Left ventricle myocardium inferior (tissue), 1 donor: ENCODE data around the gene ARHGAP1. TPM values are rescaled to one million over a fixed set of nuclear protein-coding genes. Genes with fewer than 3 reads are reported as not detected.
"Not testable (repeated sequence)": the region's sequence is repeated elsewhere in the genome, so short reads cannot be mapped to it uniquely, and the experiment has no call there.

ENCODE experiments used
- DNase-seq: peaks from one replicate; pipeline ENCODE4 v3.0.0-alpha.2; 2020
- H3K27ac ChIP-seq: fragments of 200-600 bp; replicated peaks from 2 replicates; pipeline ENCODE4 v1.8.0; 2021
- H3K27me3 ChIP-seq: fragments of 200-600 bp; 2 replicates; pipeline ENCODE4 v1.8.0; 2021; ENCODE audit warnings: low read depth
- H3K36me3 ChIP-seq: fragments of 200-600 bp; 2 replicates; pipeline ENCODE4 v1.8.0; 2021
- H3K4me1 ChIP-seq: fragments of 200-600 bp; 2 replicates; pipeline ENCODE4 v1.8.0; 2021
- H3K4me3 ChIP-seq: fragments of 200-600 bp; 2 replicates; pipeline ENCODE4 v1.8.0; 2021; ENCODE audit warnings: mild to moderate bottlenecking, moderate library complexity
- H3K9me3 ChIP-seq: fragments of 200-600 bp; replicated peaks from 2 replicates; pipeline ENCODE4 v1.8.0; 2021
- intact Hi-C: fragments of 100-400 bp; cut with micrococcal nuclease; formaldehyde crosslinking; loops from one replicate; pipeline ENCODE4 v1.11.0; 2022
- total RNA-seq: library from RNA; stranded (reverse); fragmentation: NEBNext Ultra II Directional; extraction: Animal tissue kit (Norgen Biotek cat#: 25700); gene quantifications from one replicate; pipeline ENCODE4 v1.2.1, GENCODE V29; 2021
- TF ChIP-seq, protein P1 (sequence below): fragments of 200-600 bp; IDR thresholded peaks from 2 replicates; pipeline ENCODE4 v1.8.0; 2021; ENCODE audit warnings: antibody characterized with exemption, mild to moderate bottlenecking, borderline replicate concordance
- donor health status: DM: no; HTN: yes; CAD: no; lungs with severe emphysema.

Gene ARHGAP1
- total RNA-seq, 1 donor from 2014 or later: 101 TPM

DNA sequence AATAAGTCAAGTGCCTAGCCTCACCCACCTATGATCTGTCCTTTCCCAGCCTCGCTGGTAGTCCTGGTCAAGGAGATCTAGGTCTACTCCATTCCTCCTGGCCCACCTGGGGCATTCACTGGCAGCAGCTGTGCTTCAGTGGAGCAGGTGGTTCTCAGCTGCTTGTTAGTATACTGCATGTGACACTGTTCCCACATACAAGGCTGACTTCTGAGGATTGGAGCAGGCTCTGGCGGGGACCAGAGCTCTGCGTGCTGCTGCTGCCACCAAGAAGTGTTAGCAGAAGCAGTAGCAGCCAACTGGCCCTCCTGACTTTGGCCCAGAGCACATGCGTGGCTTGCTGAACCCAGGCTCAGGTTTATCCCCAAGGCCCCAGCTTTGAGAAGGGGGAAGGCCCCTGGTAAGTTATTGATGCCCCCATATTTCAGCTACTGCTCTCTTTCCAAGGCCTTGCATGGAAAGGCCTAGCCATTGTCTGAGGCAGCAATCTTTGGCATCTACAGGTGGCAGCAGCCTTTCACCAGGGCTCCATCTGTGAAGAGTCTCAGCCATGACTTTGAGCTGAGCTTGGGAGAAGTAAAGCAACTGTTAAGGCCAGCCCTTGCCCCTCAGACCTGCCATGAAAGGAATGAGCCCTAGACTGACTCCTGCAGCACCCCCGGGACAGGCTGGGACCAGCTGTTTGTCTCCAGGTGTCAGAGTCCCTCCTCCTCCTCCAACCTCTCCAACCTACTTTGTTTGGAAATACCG, 26.5 kb downstream of the ARHGAP1 start:
- Histone ChIP-seq H3K27ac (peak overlapping the region; percentile 88), H3K4me3 (no peak overlapping the region), H3K27me3 (no peaks in the 10 kb centered on the region), H3K4me1 (peaks cover 84% of the 10 kb centered on the region), H3K9me3 (no peaks in the 10 kb centered on the region), H3K36me3 (peaks cover 80% of the 10 kb centered on the region)
- DNase-seq: no peak
- intact Hi-C loops: no loop called here
- TF ChIP-seq, protein P1, sequence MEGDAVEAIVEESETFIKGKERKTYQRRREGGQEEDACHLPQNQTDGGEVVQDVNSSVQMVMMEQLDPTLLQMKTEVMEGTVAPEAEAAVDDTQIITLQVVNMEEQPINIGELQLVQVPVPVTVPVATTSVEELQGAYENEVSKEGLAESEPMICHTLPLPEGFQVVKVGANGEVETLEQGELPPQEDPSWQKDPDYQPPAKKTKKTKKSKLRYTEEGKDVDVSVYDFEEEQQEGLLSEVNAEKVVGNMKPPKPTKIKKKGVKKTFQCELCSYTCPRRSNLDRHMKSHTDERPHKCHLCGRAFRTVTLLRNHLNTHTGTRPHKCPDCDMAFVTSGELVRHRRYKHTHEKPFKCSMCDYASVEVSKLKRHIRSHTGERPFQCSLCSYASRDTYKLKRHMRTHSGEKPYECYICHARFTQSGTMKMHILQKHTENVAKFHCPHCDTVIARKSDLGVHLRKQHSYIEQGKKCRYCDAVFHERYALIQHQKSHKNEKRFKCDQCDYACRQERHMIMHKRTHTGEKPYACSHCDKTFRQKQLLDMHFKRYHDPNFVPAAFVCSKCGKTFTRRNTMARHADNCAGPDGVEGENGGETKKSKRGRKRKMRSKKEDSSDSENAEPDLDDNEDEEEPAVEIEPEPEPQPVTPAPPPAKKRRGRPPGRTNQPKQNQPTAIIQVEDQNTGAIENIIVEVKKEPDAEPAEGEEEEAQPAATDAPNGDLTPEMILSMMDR: no peak

DNA sequence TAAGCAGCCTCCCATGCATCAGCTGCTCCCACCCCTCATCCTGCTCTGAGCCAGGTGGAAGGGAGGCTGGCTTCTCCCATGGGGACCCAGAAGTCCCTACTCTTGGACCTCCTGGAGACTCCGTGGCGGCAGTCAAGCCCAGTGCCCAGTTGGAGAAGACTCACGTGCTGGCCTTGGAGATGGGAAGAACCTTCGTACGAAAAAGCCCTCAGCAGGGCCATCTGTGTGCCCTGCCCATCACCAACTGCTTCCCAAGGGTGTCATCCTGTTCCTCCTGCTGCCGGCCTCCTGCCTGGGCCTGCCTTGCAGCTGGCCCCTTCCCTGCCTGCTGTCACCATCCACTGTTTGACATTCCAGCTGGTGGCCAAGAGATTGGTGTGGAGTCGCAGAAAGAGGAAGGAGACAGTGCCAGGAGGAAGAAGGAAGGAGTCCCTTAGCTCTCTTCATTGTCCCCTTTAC, 28.0 kb downstream of the ARHGAP1 start:
- Histone ChIP-seq H3K4me1 (peaks cover 82% of the 10 kb centered on the region), H3K36me3 (peaks cover 81% of the 10 kb centered on the region), H3K27ac (peak overlapping the region; percentile 88)

DNA sequence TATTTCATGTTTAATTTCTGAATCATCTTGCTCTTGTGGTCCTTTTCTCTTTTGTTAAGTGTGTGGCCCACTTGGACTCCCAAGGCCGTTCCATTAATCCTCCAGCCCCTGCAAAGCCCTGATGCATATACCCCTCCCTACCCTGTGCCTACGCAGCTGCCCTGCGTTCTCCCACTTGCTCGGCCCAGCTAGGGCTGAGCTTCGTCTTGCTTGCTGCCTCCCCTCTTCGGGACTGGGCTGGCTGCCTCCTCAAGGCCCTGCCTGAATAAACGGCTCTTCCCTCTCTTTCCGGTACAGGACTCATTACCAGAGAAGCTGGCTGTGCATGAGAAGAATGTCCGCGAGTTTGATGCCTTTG, 28.5 kb downstream of the ARHGAP1 start:
- TF ChIP-seq, protein P1: no peak
- Histone ChIP-seq H3K4me1 (peaks cover 82% of the 10 kb centered on the region), H3K27me3 (no peaks in the 10 kb centered on the region), H3K27ac (peak overlapping the region; percentile 88), H3K4me3 (no peak overlapping the region), H3K36me3 (peaks cover 76% of the 10 kb centered on the region), H3K9me3 (no peaks in the 10 kb centered on the region)
- intact Hi-C loops: no loop called here
- DNase-seq: no peak

More for the DNA sequence above, 28.0 kb downstream of the ARHGAP1 start:
- no peaks in the 10 kb centered on the region for H3K27me3 ChIP-seq
- no peaks in the 10 kb centered on the region for H3K9me3 ChIP-seq
- intact Hi-C loops: no loop called here
- H3K4me3 ChIP-seq: no peak overlapping the region
- peak; percentile 12 for DNase-seq
- TF ChIP-seq, protein P1: no peak

DNA sequence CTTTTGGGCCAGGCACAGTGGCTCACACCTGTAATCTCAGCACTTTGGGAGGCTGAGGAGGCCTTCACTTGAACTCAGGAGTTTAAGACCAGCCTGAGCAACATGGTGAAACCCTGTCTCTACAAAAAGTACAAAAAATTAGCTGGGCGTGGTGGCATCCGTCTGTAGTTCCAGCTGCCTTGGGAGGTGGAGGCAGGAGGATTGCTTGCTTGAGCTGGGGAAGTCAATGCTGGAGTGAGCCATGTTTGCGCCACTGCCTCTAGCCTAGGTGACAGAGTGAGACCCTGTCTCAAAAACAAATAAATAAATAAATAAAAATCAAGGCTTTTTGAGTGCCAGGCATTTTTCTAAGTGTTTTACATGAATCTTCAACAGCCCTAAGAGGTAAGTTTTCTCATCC, 29.9 kb downstream of the ARHGAP1 start:
- not testable (repeated sequence) for DNase-seq

DNA sequence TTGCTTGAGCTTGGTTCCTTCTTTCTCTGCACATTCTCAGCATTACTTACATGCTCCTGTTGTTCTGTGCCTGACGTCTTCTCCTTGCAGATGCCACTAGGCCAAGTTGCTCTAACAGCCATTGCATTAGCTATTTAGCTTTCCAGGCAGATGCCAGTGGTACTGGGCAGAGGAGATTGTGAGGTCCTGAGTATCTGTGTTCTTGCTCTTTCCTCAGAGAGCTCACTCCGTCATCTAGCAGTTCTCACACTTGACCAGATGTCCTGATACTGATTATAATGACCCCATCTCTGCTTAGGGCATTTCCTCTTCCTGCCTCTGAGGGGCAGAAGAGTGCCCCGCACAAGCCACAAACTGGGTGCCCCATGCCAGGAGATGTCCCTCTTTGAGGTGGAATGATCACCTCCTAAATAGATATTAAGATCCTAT, 30.7 kb downstream of the ARHGAP1 start:
- no peak overlapping the region for H3K4me3 ChIP-seq
- peaks cover 81% of the 10 kb centered on the region for H3K4me1 ChIP-seq
- peaks cover 83% of the 10 kb centered on the region for H3K36me3 ChIP-seq
- no peaks in the 10 kb centered on the region for H3K27me3 ChIP-seq
- intact Hi-C loops: no loop called here
- DNase-seq: no peak
- peak overlapping the region; percentile 88 for H3K27ac ChIP-seq
- no peaks in the 10 kb centered on the region for H3K9me3 ChIP-seq
- TF ChIP-seq, protein P1: peak; percentile 48

More for the DNA sequence above, 29.9 kb downstream of the ARHGAP1 start:
- H3K27me3 ChIP-seq, intact Hi-C loops, H3K9me3 ChIP-seq, H3K4me3 ChIP-seq: not testable (repeated sequence)
- Histone ChIP-seq H3K27ac (peak overlapping the region; percentile 88), H3K4me1 (peaks cover 81% of the 10 kb centered on the region), H3K36me3 (peaks cover 75% of the 10 kb centered on the region)

DNA sequence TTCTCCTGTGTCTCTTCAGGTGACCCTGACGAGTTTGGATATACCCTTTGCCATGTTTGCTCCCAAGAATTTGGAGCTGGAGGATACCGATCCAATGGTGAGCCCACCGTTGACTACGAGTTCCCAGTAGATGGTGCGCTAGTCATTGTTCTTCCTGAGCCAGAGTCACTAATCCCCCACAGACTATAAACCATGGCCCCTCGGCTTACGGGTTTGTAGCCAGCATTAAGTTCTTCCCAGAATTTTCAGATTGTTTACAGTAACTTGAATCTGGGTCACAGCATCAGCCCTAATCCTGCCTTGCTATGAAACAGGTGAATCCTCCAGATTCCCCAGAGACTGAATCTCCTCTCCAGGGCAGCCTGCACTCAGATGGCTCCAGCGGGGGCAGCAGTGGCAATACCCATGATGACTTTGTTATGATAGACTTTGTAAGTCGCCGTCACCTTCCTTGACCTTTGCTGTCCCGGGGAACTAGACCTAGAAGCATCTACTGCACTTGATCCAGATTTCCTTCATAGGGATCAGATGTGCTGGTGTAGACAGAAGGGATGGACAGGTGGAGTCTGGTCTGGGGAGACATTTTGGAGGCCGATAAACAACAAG, 31.8 kb downstream of the ARHGAP1 start:
- no peak overlapping the region for H3K4me3 ChIP-seq
- TF ChIP-seq, protein P1: no peak
- peaks cover 81% of the 10 kb centered on the region for H3K4me1 ChIP-seq
- intact Hi-C loops: no loop called here
- H3K27ac ChIP-seq: peak overlapping the region; percentile 88
- H3K27me3 ChIP-seq: no peaks in the 10 kb centered on the region
- no peaks in the 10 kb centered on the region for H3K9me3 ChIP-seq
- H3K36me3 ChIP-seq: peaks cover 90% of the 10 kb centered on the region
- DNase-seq: no peak
